ENCODE data around the gene SUV39H2.
"Not testable (repeated sequence)": the region's sequence is repeated elsewhere in the genome, so short reads cannot be mapped to it uniquely, and the experiment has no call there.

Gene SUV39H2, protein sequence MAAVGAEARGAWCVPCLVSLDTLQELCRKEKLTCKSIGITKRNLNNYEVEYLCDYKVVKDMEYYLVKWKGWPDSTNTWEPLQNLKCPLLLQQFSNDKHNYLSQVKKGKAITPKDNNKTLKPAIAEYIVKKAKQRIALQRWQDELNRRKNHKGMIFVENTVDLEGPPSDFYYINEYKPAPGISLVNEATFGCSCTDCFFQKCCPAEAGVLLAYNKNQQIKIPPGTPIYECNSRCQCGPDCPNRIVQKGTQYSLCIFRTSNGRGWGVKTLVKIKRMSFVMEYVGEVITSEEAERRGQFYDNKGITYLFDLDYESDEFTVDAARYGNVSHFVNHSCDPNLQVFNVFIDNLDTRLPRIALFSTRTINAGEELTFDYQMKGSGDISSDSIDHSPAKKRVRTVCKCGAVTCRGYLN

DNA sequence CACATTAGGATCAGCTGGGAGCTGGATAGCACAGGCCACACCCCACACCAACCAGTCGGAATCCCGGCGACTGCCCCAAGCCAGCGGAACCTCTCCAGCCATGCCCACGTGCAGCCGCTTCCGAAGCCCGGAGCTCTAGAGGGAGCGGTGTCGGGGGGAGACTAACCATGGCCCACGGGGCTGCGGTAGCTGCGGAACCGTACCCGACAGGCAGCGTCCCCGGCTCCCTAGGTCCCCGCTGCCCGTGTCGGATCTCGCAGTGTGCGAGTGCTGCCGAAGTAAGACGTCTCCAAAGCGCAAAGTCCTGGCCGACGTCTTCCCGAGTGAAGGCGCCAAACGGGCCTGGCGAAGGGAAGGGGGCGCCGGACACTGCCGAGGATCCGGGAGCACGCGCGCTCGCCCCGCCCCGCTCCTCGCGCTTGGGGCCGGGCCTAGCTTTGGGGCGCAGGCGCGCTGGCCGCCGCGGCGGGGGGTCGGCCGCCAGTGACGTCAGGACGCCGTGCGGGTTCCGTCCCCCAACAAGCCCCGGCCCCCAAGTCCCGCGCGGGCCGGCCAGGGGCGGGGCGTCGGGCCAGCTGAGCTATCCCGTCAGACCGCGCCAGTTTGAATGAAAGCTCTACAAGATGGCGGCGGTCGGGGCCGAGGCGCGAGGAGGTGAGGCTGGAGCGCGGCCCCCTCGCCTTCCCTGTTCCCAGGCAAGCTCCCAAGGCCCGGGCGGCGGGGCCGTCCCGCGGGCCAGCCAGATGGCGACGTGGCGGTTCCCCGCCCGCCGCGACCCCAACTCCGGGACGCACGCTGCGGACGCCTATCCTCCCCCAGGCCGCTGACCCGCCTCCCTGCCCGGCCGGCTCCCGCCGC is at the start of gene SUV39H2:
Gene SUV39H2 (plus strand): TSS at position 601 of the 858 bp plus-strand sequence. CDS start 23 bp downstream, at position 624.
- peak; percentile 94 to 95 for DNase-seq

- DNase-seq: no peak
Observed at GRCh38 chr10:14833106-14833505, 45.6 kb upstream of the SUV39H2 start.

DNA sequence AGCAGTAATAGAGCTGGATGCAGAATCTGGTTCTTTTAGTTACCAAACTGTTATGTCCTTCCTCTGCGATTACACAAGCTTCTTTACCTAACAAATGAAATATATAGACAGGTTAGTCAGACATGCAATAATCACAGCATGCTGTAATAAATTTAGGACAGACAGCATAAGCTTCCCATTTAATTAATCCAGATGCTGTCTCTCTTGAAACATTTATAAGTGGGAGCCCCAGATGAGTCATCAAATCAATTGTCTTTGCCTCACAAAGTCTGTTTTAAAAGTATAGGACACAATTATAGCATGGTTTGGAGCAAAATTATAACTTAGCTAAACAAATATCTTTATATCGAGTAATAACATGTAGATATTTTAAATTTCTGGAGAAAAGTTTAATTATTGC is 42.5 kb upstream of the SUV39H2 start:
- no peak for DNase-seq

DNA sequence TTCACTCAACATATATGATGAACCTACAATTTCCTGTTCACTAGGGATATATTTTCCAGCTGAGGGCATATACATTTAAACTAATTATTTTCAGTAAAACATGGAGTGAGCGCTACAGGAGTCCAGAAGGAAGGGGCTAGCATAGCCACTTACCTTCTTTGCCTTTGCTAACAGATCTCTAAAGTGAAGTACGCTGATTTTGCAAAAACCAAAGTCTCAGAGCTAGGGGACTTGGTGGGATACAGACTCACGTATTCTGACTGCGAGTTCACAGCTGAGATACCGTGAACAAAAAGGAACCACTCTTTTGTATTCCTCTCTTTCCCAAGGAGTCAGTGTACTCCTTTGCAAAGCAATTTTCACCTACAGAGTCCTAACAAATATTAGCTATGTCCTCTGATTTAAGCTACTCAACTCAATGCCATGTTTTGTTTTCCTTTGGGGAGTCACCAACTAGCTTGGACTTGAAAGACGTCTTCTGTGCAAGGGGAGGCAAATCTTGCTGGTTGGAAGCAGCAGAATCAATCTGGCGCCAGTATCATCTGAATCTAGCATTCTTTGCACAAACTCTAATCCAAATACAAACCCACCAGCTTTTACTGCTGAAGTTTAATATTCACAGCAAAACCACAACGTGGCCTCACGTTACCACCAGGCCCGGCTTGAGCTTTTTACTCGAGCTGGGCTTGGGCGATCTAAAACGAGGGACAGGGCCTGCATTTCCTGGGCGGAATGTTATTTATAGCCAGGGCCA is 41.5 kb upstream of the SUV39H2 start:
- DNase-seq: peak in 1 of 2 donors; percentile 2

DNA sequence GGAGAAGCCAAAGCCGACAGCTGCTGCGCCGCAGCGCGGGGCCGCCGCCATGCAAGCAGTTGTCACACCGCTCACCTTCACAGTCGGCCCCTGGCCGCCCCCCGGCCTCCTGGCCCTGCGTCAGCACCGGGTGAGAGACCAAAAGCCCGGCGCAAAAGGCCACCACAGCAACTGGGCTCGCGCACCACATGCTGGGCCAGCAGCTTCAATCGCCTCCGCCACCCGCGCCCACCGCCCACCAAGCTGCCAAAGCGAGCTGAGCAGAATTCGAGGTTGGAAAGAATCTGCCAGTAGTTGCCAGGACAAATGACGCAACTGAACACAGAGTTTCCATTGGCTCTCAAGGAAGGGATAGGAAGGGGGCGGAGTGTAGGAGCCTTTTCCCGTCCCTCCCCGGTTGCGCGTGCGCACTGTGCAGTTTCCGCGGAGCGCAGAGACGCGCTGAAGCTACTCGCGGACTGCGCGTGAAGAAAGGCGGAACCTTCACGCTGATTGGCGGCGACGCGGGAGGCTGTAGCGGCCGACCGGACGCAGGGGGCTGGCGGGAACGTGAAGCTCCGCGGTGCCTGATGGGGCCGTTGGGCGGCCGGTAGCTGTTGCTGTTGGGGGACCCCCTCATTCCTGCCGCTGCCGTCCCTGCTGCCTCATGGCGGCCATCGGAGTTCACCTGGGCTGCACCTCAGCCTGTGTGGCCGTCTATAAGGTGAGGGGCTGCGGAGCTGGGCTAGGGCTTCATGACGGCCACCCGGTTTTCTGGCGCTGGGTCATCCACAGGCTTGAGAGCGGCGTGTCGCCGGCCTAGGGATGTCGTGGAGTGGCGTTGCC is 40.7 kb upstream of the SUV39H2 start, which contains the start of the genes CDNF, HSPA14 and MSANTD7:
Gene CDNF (minus strand): TSS at position 281 of the 825 bp plus-strand sequence. CDS start 91 bp downstream, at position 190.
Gene HSPA14 (plus strand): TSS at position 550 of the 825 bp plus-strand sequence. CDS start 97 bp downstream, at position 647.
Gene MSANTD7 (plus strand): TSS at position 550 of the 825 bp plus-strand sequence. CDS start 3,979 bp downstream, outside the sequence.
- peak; percentile 99 for DNase-seq

GRCh38 chr10:14838582-14839304 is 39.9 kb upstream of the SUV39H2 start:
- DNase-seq: peak; percentile 18 to 21

DNA sequence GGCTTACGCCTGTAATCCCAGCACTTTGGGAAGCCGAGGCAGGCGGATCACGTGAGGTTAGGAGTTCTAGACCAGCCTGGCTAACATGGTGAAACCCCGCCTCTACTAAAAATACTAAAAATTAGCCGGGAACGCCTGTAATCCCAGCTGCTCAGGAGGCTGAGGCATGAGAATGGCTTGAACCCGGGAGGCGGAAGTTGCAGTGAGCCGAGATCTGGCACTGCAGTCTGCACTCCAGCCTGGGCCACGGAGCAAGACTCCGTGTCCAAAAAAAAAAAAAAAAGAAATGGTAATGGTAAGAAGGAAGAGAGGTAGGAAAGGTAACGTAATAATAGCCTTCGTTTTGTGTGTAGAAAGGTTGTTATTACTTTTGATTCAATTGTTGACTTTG is 39.4 kb upstream of the SUV39H2 start:
- no peak for DNase-seq

- no peak for DNase-seq
Observed at GRCh38 chr10:14840178-14840577, 38.5 kb upstream of the SUV39H2 start.

DNA sequence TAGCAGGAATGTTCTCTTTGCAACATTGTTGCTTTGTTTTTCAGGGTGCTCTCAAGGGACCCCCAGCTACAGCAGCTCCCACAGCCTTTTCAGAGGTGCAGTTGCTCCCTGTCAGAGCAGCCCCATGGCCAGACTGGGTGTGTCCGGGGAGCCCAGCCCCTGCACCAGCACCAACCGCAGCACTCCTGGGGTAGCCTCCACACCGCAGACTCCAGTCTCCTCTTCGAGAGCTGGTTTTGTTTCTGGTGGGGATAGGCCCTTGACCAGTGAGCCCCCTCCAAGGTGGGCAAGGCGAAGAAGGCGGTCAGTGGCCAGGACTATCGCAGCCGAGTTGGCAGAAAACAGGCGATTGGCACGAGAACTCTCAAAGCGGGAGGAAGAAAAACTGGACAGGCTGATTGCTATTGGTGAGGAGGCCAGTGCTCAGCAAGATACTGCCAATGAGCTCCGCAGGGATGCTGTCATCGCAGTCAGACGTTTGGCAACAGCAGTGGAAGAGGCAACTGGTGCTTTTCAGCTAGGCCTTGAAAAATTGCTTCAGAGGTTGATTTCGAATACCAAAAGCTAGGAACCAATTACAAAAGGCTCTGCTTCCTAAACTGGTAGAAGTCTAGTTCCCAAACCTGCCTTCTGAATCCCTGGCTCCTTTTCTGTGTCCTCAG is 35.2 kb upstream of the SUV39H2 start:
- no peak for DNase-seq

DNA sequence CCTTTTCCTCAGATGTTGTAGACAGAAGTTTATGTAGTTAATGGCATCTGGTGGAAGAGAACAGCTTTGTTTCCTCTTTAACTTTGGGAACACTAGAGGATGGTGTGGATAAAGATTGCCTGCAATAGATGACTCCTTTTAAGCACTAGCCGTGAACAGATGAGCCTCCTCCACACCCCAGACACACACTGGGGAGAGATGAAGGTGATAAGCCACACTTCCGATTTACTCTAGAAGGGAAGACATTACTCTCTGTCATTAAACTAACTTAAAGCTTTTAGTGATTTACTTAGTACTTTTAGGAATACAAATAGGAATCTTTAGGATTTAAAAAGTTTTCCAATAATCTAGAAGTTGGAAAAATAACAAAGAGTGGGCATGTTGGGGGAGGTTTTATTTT is 33.7 kb upstream of the SUV39H2 start:
- DNase-seq: no peak

- DNase-seq: no peak
Observed at GRCh38 chr10:14852236-14852635, 26.4 kb upstream of the SUV39H2 start.

DNA sequence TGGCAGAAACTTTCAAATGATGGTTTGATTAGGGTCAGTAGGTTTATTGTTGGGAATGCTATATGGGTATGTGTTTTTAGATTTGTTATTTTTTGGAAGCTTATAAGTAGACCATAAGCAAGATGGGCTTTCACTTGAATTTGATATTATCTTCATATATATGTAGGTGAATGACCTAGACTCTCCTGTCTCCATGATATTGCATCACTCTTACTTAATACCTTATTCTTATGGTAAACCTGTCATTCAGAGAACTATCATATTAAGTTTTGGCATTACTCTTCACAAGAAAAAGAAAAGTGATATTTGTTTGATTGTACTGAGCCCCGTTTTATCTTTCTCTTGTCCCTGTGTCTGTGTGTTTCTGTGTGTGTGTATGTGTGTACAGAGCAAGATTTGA is 23.2 kb upstream of the SUV39H2 start:
- DNase-seq: no peak

DNA sequence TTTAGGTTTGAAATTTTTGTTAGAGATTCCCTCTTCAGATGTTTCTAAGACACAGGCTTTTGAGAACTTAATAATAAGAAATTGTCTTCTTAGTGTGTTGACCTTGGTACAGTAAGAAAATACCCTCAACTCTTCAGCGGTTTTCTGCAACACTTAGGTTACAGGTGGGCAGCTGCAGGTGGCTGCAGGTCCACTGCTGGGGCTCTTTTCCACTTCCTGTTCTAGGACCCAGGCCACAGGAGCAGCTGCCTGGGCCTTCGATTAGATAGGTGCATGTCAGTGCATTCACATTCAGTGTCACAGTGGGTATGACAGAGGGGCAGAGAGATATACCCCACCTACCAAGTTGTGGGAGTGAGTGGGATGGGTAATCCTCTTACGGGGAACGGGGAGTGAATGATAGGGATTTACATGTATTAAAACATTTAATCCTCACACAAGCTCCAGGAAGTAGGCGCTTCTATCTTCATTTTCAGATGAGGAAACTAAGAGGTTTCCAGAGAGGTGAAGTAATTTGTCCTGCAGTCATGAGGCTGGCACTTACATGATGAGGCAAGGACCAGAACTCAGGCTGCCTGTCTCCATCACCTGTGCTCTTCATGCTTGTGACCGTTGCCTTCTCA is 20.2 kb upstream of the SUV39H2 start:
- DNase-seq: no peak

DNA sequence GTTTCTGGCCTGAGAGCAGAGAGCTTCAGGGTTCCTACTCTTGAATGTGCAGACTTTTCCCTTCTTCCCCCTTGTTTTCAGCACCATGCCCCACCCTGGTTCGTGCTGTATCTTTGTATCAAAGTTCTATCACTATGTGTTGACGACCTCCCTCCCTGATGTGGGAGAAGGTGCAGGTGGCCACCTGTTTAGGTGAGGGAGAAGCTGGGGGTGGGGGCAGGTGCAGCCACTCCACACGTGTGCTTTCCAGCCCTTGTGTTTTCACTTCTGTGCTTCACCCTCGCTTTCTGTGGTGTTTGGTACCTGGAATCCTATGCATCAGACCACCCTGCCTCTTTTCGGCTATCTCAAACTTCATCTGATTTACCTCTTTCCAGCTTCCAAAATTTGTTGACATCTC is 19.6 kb upstream of the SUV39H2 start:
- DNase-seq: no peak

GRCh38 chr10:14859775-14860174 is 18.9 kb upstream of the SUV39H2 start:
- DNase-seq: no peak

GRCh38 chr10:14860791-14861190 is 17.9 kb upstream of the SUV39H2 start:
- no peak for DNase-seq

DNA sequence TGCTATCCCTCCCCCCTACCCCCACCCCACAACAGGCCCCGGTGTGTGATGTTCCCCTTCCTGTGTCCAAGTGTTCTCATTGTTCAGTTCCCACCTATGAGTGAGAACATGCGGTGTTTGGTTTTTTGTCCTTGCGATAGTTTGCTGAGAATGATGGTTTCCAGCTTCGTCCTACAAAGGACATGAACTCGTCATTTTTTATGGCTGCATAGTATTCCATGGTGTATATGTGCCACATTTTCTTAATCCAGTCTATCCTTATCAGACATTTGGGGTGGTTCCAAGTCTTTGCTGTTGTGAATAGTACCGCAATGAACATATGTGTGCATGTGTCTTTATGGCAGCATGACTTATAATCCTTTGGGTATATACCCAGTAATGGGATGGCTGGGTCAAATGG is 14.2 kb upstream of the SUV39H2 start:
- DNase-seq: not testable (repeated sequence)

GRCh38 chr10:14864871-14865270 is 13.8 kb upstream of the SUV39H2 start:
- not testable (repeated sequence) for DNase-seq

GRCh38 chr10:14873090-14873760 is 5.4 kb upstream of the SUV39H2 start:
- no peak for DNase-seq

Data from CD4-positive, alpha-beta T cell treated with Interleukin-1 beta for 1 hour (primary cell).